Endothelial cell of umbilical vein (primary cell): ENCODE results near the gene SMAD3. TPM values are rescaled to one million over a fixed set of nuclear protein-coding genes. Genes with fewer than 3 reads are reported as not detected.
A peak's percentile ranks its signal among the peaks of the same experiment; 100 is the strongest.

Source experiments
- BruUV-seq: library from RNA; stranded (reverse); fragments of 400-500 nt; replicated peaks from 2 replicates; lab custom pipeline; 2021; lab: Mats Ljungman, UMichigan
- CTCF ChIA-PET: fragments of 300-600, 350-600 bp; sonication (Branson Sonifier 250); formaldehyde crosslinking; loops from one replicate; lab custom pipeline; 2021; ENCODE audit warnings: antibody characterized with exemption, inconsistent platforms; lab: Charles Lee
- POLR2A ChIA-PET: fragments of 300-600, 350-600 bp; sonication (Branson Sonifier 250); formaldehyde crosslinking; loops from one replicate; lab custom pipeline; 2021; ENCODE audit warnings: antibody characterized with exemption, inconsistent platforms; lab: Charles Lee
- DNase-seq: peaks from one replicate; pipeline ENCODE4 v3.0.0-alpha.2; 2011; ENCODE audit warnings: low read depth, low spot score
- FAIRE-seq: peaks from 2 replicates; lab custom pipeline; 2011; peaks lifted over from hg19 to GRCh38; lab: Jason Lieb, UNC
- H2AFZ ChIP-seq: 2 replicates; pipeline ENCODE4 v1.6.0; 2012; ENCODE audit warnings: low read depth, low read length, control low read depth, inconsistent platforms
- H3K27ac ChIP-seq: 2 replicates; pipeline ENCODE4 v1.5.1; 2011; ENCODE audit warnings: low read depth, mild to moderate bottlenecking, control low read depth, low read length, moderate library complexity; ENCODE audit not compliant: insufficient read depth
- H3K27me3 ChIP-seq, 2 experiments: 2 replicates each; pipeline versions ENCODE4 v1.6.0 to v1.6.1; 2011; ENCODE audit warnings: low read length in 2 of 2, mixed read lengths in 1 of 2; ENCODE audit not compliant: control insufficient read depth in 2 of 2, insufficient read depth in 2 of 2
- H3K36me3 ChIP-seq, 2 experiments: 2 replicates in 1 of 2; 3 replicates in 1 of 2; pipeline ENCODE4 v1.5.1; 2011; ENCODE audit warnings: low read length in 2 of 2, mild to moderate bottlenecking in 1 of 2, moderate library complexity in 1 of 2; ENCODE audit not compliant: control insufficient read depth in 2 of 2, insufficient read depth in 2 of 2; ENCODE audit errors: extremely low read depth in 1 of 2
- H3K4me1 ChIP-seq: 3 replicates; pipeline ENCODE4 v1.5.1; 2011; ENCODE audit warnings: mild to moderate bottlenecking, low read length; ENCODE audit not compliant: control insufficient read depth, insufficient read depth; ENCODE audit errors: extremely low read depth
- H3K4me2 ChIP-seq: 2 replicates; pipeline ENCODE4 v1.6.1; 2011; ENCODE audit warnings: low read length, control low read depth, mixed read lengths; ENCODE audit not compliant: insufficient read depth
- H3K4me3 ChIP-seq, 3 experiments: fragments of 200-600 bp in 1 of 3; sonication (generic), shearing (Covaris generic) in 1 of 3; replicated peaks in 1 of 3; 2 replicates each; pipeline ENCODE4 v1.5.1; 2011 to 2016; ENCODE audit warnings: control low read depth in 3 of 3, low read length in 3 of 3, mild to moderate bottlenecking in 2 of 3, inconsistent platforms in 1 of 3, low read depth in 1 of 3, moderate library complexity in 1 of 3; ENCODE audit not compliant: insufficient read depth in 1 of 3
- H3K79me2 ChIP-seq: 2 replicates; pipeline ENCODE4 v1.6.0; 2012; ENCODE audit warnings: low read length, inconsistent platforms; ENCODE audit not compliant: control insufficient read depth, insufficient read depth
- H3K9ac ChIP-seq: replicated peaks from 2 replicates; pipeline ENCODE3; 2011; ENCODE audit warnings: low read length, control low read depth; ENCODE audit not compliant: insufficient read depth; ENCODE audit errors: extremely low read depth
- H3K9me1 ChIP-seq: replicated peaks from 3 replicates; pipeline ENCODE4 v1.6.0; 2011; ENCODE audit warnings: mild to moderate bottlenecking, low read length; ENCODE audit not compliant: control insufficient read depth, insufficient read depth; ENCODE audit errors: extremely low read depth
- H3K9me3 ChIP-seq: replicated peaks from 2 replicates; pipeline ENCODE4 v1.5.1; 2012; ENCODE audit warnings: low read length, inconsistent platforms; ENCODE audit not compliant: control insufficient read depth, insufficient read depth
- H4K20me1 ChIP-seq: replicated peaks from 2 replicates; pipeline ENCODE3; 2011; ENCODE audit warnings: mild to moderate bottlenecking, low read length; ENCODE audit not compliant: control insufficient read depth, insufficient read depth; ENCODE audit errors: extremely low read depth
- CTCF ChIP-seq, 2 donors: IDR thresholded peaks; 1 replicate in 1 of 2; 2 replicates in 1 of 2; pipeline ENCODE4 v1.5.1; 2011; ENCODE audit warnings: low read length in 2 of 2, mild to moderate bottlenecking in 2 of 2, moderate library complexity in 2 of 2, control low read depth in 1 of 2, inconsistent platforms in 1 of 2, low read depth in 1 of 2; ENCODE audit not compliant: insufficient read depth in 1 of 2; ENCODE audit errors: extremely low read depth in 1 of 2
- EZH2 ChIP-seq: IDR thresholded peaks from 2 replicates; pipeline ENCODE4 v1.6.1; 2012; ENCODE audit warnings: borderline replicate concordance, low read depth, mild to moderate bottlenecking, moderate library complexity, low read length, inconsistent platforms; ENCODE audit not compliant: severe bottlenecking
- FOS ChIP-seq: IDR thresholded peaks from 2 replicates; pipeline ENCODE4 v1.6.1; 2011; ENCODE audit warnings: mild to moderate bottlenecking, low read length, moderate library complexity, borderline replicate concordance; ENCODE audit not compliant: insufficient read depth
- GATA2 ChIP-seq: IDR thresholded peaks from 2 replicates; pipeline ENCODE4 v1.7.0; 2011; ENCODE audit warnings: low read depth, mild to moderate bottlenecking, moderate library complexity, mixed read lengths, low read length; ENCODE audit not compliant: insufficient read length, insufficient read depth
- JUN ChIP-seq: IDR thresholded peaks from 2 replicates; pipeline ENCODE4 v1.6.1; 2011; ENCODE audit warnings: borderline replicate concordance, low read depth; ENCODE audit not compliant: insufficient read length, insufficient read depth
- MYC ChIP-seq: IDR thresholded peaks from one replicate; pipeline ENCODE4 v1.6.1; 2011; ENCODE audit warnings: mild to moderate bottlenecking, low read depth, low read length
- POLR2A ChIP-seq: IDR thresholded peaks from 2 replicates; pipeline ENCODE4 v1.6.1; 2012; ENCODE audit warnings: low read depth, mild to moderate bottlenecking, control low read depth, low read length
- POLR2AphosphoS5 ChIP-seq: IDR thresholded peaks from 2 replicates; pipeline ENCODE4 v1.6.1; 2012; ENCODE audit warnings: low read depth, mild to moderate bottlenecking, control low read depth, low read length, moderate library complexity; ENCODE audit not compliant: insufficient read depth
- dilution Hi-C: fragments of 300-500 bp; cut with MboI; formaldehyde crosslinking; loops from one replicate; pipeline ENCODE4 v1.15.0; 2019; ENCODE audit warnings: low sequenced_read_pairs; ENCODE audit not compliant: extremely low pct_ligation_motif_present
- intact Hi-C: fragments of 100-400 bp; cut with micrococcal nuclease; formaldehyde crosslinking; loops from one replicate; pipeline ENCODE4 v1.10.0; 2022
- polyA plus RNA-seq, 4 experiments: library from polyadenylated mRNA; depleted of rRNA in 3 of 4; stranded (reverse) in 3 of 4; unstranded in 1 of 4; fragments of >200 nt; gene quantifications; 2 replicates each; pipeline versions ENCODE4 v1.2.1 to v1.2.3, GENCODE V29; 2011 to 2012; ENCODE audit warnings: missing spikeins in 1 of 4
- total RNA-seq: library from RNA; stranded (reverse); gene quantifications from 2 replicates; pipeline ENCODE4 v1.2.3, GENCODE V29; 2021

Gene SMAD3
- total and polyA plus RNA-seq, 2 donors (not counting 3 experiments of a cell fraction or from before 2014, with no cell fraction given) = 56.4 to 88.2 TPM

- H3K36me3 ChIP-seq = no peaks in the 10 kb centered on the region
- H3K4me3 ChIP-seq = peak overlapping the region in 2 of 3 experiments; percentile 5 to 30
- H3K9ac ChIP-seq = peak overlapping the region; percentile 92
- no peaks in the 10 kb centered on the region for H3K9me1 ChIP-seq
- peak; percentile 90 for FAIRE-seq
- DNase-seq = peak; percentile 99
- intact Hi-C loops = loop anchor here (1.0 kb wide), 7 partner anchors 14 to 74 kb away; no protein-coding TSS in a partner anchor
- no peaks in the 10 kb centered on the region for H3K27me3 ChIP-seq
- TF ChIP-seq GATA2 = peak; percentile 37
- TF ChIP-seq EZH2 = no peak
- TF ChIP-seq MYC = peak; percentile 60
- peak; percentile 90 for TF ChIP-seq FOS
- no peak for TF ChIP-seq POLR2A
- TF ChIP-seq JUN = peak; percentile 72
- no peak for TF ChIP-seq CTCF (IDR thresholded peaks at IDR 0.05; ENCODE audit: extremely low read depth in 1 of 2, insufficient read depth in 1 of 2, low read depth in 1 of 2, low read length in 2 of 2)
- TF ChIP-seq POLR2AphosphoS5 = peak; percentile 36
- H3K27ac ChIP-seq = peak overlapping the region; percentile 100
- dilution Hi-C loops = no loop called here
- BruUV-seq = TSS peak; percentile 79
- no peaks in the 10 kb centered on the region for H4K20me1 ChIP-seq
- no peak overlapping the region for H2AFZ ChIP-seq
- H3K4me2 ChIP-seq = peak overlapping the region; percentile 78
- ChIA-PET POLR2A (interaction anchor here (0.6 to 1.0 kb wide), 4 partner anchors 23 to 1941 kb away, joined by 3 to 6 read pairs (median 4); no protein-coding TSS in a partner anchor), CTCF (interaction anchor here (0.9 to 3.3 kb wide), 6 partner anchors 12 to 204 kb away, joined by 3 to 8 read pairs (median 6); no protein-coding TSS in a partner anchor)
- H3K9me3 ChIP-seq = no peaks in the 10 kb centered on the region
- H3K79me2 ChIP-seq = peaks cover 84% of the 10 kb centered on the region
- peaks cover 53% of the 10 kb centered on the region for H3K4me1 ChIP-seq
These were observed 84.8 kb downstream of the SMAD3 start for GRCh38 chr15:67150023-67150860.
